IPS DF 4.7 (cell line): ENCODE measurements around the gene PLK1.
"Not testable (repeated sequence)": the region's sequence is repeated elsewhere in the genome, so short reads cannot be mapped to it uniquely, and the experiment has no call there.

Source experiments
- DNase-seq: peaks from one replicate; pipeline ENCODE4 v3.0.0-alpha.2; 2013; ENCODE audit warnings: low spot score; ENCODE audit errors: extremely low read depth

The PLK1 gene

DNA sequence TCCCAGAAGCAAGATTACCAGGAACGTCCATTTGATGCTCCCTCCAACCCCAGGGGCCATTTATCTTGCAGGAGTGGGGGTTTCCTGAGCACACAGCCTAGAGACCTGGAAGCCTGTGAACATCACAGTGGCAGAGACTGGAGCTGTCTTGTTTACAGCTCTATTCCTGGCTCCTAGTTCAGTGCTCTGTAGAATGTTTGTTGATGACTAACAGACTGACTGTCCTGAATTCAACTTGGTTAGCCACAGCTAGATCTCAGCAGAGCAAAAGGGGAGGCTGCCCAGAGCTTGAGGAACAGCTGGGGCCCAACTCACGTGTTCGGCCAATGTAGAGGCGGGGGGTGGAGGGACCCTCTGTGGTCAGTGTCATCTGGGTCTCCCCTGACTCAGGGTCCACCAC, 27.8 kb downstream of the PLK1 start:
- DNase-seq = no peak

DNA sequence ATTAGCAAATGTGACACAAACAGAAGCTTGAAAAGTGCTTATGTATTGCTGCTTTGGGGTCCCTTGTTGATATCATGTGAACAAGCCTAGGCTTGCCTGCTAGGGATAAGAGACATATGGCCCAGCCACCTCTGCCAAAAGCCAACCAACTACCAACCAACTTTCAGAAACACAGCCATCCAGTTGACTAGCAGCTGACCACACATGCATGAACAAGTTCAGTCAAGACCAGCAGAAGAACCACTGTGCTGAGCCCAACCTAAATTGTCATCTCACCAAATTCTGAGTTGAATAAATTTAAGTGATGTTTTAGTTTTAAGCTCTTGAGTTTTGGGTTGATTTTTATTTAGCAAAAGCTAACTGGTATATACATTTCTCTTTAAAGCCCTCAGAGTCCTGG, 30.8 kb downstream of the PLK1 start:
- no peak for DNase-seq

DNA sequence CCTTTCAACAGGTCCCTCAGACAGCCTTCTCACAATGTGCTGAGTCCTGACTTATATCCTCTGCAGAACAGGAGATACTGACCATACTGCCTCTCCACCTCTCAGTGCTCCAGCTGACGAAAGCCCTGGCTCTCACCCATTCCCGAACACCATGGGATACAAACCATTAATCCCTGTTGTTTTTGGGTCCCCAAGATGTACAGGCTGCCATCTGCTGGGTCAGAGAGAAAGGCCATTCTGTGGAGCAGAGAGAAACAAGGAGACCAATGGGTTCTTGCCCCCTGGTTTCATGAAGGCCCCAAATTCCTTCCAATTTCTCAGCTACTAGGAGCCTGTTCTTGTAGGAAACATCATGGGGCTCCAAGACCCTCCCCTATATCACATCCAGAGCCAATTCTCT, 31.3 kb downstream of the PLK1 start:
- DNase-seq = no peak

GRCh38 chr16:23710504-23710903, 31.8 kb downstream of the PLK1 start:
- no peak for DNase-seq

DNA sequence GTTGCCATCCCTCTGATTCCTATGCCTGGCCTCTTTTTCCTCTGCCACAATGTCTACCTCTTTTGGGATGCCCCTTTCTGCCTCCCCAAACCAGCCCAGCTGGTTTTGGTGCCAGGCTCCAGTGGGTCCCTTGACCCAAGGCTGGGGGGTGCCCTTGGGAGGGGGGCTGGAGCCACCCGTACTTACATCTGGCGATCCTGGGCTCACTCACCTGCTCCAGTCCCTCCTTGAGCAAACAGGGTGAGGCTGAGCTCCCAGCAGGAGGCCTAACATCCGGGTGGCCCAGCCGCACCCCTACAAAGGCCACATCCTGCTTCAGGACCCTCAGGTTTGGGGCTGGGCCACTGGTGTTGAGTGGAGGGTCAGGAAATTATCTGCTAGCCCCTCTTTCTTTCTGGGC, 33.1 kb downstream of the PLK1 start:
- no peak for DNase-seq

DNA sequence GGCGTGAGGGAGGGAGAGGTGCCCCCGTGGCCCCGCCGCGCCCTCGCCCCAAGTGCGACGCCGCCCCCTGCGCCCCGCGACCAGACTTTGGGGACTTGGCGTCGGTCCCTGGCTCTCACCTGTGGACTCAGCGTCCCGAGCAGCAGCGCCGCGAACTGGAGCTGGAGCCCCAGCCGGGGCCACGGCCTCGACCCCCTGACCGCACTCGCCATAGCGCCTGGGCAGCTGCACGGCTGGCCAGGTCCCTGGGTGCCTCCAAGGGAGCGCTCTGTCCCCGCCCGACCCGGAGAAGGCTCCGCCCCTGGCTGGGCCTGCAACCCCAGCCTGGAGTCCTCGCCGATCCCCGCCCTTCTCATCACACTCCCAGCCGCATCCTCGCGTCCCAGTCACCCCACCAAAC, 34.3 kb downstream of the PLK1 start, which contains the start of gene ERN2:
TSS of gene ERN2 (minus strand) at position 247 of the 400 bp plus-strand sequence. CDS start at position 212, 35 bp downstream.
- no peak for DNase-seq

DNA sequence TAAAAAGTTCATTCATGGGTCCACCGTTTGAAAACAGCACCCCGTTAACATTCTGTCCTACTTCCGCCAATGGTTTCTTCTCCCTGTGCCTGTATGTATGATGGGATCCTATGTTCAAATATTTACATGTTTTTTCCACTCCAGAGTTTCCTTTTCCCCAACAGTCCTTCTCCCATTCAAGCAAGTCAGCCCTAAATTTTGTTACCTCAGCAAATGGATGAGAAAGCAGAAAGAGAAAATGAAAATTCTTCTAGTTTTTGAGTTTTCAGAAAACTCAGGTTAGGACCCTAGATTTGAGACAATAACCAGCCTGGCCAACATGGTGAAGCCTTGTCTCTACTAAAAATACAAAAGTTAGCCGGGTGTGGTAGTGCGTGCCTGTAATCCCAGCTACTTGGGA, 37.8 kb downstream of the PLK1 start:
- no peak for DNase-seq

DNA sequence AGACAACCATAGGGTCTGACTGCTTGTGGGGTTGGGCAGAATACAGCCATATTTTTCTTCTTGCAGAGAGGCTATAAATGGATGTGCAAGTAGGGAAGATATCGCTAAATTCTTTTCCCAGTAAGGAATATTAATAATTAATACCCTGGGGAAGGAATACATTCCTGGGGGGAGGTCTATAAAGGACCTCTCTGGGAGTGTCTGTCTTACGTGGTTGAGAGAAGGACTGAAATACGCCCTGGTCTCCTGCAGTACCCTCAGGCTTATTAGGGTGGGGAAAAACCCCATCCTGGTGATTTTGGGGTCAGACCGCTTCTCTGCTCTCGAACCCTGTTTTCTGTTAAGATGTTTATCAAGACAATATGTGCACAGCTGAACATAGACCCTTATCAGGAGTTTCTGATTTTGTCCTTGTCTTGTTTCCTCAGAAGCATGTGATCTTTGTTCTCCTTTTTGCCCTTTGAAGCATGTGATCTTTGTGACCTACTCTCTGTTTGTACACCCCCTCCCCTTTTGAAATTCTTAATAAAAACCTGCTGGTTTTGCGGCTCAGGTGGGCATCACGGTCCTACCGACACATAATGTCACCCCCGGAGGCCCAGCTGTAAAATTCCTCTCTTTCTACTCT, 44.0 kb downstream of the PLK1 start:
- not testable (repeated sequence) for DNase-seq

GRCh38 chr16:23724096-23724784, 45.6 kb downstream of the PLK1 start:
- DNase-seq = no peak

DNA sequence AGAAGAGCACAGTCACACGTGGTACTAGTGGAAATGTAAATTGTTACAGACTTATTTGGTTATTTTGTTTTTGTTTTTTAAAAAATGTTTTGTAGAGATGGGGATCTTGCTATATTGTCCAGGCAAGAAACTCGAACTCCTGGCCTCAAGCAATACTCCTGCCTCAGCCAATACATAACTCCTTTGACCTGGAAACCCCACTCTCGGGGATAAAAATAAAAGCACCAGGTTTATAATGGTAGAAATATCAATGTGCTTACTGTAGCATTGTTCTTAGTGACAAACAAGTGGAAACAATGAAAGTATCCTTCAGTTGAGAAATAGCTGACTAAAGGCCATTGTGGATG, 46.1 kb downstream of the PLK1 start:
- no peak for DNase-seq

- no peak for DNase-seq
Measured at GRCh38 chr16:23726710-23727109, 48.0 kb downstream of the PLK1 start.

DNA sequence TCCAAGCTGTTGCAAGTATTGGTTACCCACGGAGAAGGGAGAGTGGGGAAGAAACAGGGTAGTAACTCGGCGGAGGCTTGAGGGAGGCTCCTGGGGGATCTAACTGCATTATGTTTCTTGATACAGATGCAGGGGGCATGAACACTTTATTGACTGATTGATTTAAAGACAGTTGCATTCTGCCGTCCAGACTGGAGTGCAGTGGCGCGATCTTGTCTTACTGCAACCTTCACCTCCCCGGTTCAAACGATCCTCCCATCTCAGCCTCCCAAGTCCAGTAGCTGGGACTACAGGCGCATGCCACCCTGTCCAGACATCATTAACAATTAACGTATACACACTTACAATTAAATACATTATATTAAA, 49.4 kb downstream of the PLK1 start:
- DNase-seq = no peak

- DNase-seq = no peak
Measured at GRCh38 chr16:23729503-23730424, 51.1 kb downstream of the PLK1 start.

DNA sequence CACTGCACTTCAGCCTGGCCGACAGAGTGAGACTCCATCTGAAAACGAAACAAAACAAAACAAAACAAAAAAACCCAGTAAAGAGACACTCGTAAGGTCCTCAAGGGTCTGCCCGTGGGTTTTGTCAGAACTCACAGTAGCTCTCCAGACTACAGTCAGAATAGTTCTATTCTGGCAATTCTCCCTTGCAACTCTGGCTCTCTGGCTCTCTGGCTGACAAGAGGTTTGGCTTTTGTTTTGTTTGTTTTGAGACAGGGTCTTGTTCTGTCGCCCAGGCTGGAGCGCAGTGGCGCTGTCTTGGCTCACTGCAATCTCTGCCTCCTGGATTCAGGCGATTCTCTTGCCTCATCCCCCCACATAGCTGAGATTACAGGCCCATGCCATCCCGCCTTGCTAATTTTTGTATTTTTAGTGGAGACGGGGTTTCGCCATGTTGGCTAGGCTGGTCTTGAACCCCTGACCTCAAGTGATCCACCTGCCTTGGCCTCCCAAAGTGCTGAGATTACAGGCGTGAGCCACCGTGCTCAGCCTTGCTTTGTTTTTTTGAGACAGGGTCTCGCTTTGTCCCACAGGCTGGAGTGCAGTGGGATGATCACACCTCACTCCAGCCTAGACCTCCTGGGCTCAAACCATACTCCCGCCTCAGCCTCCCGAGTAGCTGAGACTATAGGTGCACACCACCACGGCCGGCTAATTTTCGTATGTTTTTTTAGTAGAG, 55.6 kb downstream of the PLK1 start:
- no peak for DNase-seq

DNA sequence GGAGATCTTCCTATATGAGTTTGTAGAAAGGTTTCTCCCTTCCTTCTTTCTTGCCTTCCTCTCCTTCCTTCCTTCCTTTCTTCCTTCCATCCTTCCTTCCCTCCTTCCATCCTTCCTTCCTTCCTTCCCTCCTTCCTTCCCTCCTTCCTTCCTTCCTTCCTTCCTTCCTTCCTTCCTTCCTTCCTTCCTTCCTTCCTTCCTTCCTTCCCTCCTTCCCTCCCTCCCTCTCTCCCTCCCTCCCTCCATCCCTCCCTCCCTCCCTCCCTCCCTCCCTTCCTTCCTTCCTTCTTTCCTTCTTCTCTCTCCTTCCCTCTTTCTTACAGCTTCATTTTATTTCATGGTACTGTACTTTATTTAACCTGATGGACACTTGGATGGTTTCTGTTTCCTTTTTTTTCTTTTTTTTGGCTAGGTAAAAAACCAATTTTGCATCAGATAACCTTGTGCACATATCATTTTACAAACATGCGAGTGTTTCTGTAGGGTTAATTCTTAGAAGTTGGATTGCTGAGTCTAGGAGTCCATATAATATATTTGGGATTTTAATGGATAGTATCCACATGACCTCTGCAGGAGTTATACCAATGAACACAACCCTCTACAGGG, 58.8 kb downstream of the PLK1 start:
- not testable (repeated sequence) for DNase-seq

DNA sequence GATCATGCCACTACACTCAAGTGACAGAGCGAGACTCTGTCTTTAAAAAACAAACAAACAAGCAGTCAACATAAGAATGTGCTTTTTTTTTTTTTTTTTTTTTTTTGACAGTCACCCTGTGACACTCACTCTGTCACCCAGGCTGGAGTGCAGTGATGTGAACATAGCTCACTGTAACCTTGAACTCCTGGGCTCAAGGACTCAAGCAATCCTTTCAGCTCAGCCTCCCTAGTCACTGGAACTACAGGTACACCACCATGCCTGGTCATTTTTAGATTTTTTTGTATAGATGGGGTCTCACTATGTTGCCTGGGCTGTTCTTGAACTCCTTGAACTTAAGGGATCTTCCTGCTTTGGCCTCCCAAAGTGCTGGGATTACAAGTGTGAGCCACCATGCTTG, 60.8 kb downstream of the PLK1 start:
- DNase-seq = no peak
